Panc1 (cell line): ENCODE measurements around the gene CADM1.

ENCODE experiments used
- CTCF ChIP-seq: fragments of 450-650 bp; IDR thresholded peaks from 2 replicates; pipeline ENCODE4 v1.5.1; 2017; ENCODE audit warnings: mild to moderate bottlenecking
- POLR2AphosphoS5 ChIP-seq: IDR thresholded peaks from 2 replicates; pipeline ENCODE4 v1.6.1; 2012; ENCODE audit warnings: mild to moderate bottlenecking, low read depth, low read length, moderate library complexity
- SIN3A ChIP-seq: IDR thresholded peaks from 2 replicates; pipeline ENCODE4 v1.6.1; 2012; ENCODE audit warnings: low read depth, mild to moderate bottlenecking, low read length, moderate library complexity, borderline replicate concordance; ENCODE audit not compliant: insufficient read depth
- TF ChIP-seq, protein P1 (sequence below), 2 experiments: IDR thresholded peaks; 2 replicates each; pipeline ENCODE4 v1.6.1; 2011 to 2012; ENCODE audit warnings: low read depth in 2 of 2, control low read depth in 1 of 2, low read length in 1 of 2, mild to moderate bottlenecking in 1 of 2, moderate library complexity in 1 of 2; ENCODE audit not compliant: insufficient read depth in 1 of 2

- TF ChIP-seq CTCF: no peak
- no peak for TF ChIP-seq POLR2AphosphoS5
- no peak for TF ChIP-seq SIN3A
- TF ChIP-seq, protein P1, sequence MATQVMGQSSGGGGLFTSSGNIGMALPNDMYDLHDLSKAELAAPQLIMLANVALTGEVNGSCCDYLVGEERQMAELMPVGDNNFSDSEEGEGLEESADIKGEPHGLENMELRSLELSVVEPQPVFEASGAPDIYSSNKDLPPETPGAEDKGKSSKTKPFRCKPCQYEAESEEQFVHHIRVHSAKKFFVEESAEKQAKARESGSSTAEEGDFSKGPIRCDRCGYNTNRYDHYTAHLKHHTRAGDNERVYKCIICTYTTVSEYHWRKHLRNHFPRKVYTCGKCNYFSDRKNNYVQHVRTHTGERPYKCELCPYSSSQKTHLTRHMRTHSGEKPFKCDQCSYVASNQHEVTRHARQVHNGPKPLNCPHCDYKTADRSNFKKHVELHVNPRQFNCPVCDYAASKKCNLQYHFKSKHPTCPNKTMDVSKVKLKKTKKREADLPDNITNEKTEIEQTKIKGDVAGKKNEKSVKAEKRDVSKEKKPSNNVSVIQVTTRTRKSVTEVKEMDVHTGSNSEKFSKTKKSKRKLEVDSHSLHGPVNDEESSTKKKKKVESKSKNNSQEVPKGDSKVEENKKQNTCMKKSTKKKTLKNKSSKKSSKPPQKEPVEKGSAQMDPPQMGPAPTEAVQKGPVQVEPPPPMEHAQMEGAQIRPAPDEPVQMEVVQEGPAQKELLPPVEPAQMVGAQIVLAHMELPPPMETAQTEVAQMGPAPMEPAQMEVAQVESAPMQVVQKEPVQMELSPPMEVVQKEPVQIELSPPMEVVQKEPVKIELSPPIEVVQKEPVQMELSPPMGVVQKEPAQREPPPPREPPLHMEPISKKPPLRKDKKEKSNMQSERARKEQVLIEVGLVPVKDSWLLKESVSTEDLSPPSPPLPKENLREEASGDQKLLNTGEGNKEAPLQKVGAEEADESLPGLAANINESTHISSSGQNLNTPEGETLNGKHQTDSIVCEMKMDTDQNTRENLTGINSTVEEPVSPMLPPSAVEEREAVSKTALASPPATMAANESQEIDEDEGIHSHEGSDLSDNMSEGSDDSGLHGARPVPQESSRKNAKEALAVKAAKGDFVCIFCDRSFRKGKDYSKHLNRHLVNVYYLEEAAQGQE (IDR thresholded peaks at IDR 0.05; ENCODE audit: insufficient read depth in 1 of 2, low read depth in 2 of 2, low read length in 1 of 2): no peak
Observed at GRCh38 chr11:115191761-115192160, 312.5 kb downstream of the CADM1 start.
